Measurements from ENCODE around the gene MAMDC4.

MAMDC4 gene

DNA sequence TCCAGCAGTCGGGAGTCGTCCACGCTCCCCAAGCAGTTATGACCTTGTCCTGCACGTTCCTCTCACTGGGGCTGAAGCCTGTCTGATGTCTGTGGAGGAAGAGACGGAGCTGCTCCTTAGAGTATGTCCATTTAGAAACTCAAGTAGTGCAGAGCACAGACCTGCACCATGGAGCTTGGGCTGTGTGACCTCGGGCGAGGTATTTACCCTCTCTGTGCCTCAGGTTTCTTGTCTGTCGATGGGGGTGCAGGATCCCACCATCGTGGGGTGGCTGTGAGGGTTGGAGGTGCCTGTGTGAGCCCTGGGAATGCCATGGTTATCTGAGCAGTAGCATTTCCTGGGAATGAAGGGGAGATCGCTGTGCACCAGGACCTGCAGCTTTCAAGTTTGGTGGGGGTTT, 48.4 kb downstream of the MAMDC4 start:
- TF ChIP-seq ZNF384 (IDR thresholded peaks at IDR 0.05) (no peak), BHLHE40 (IDR thresholded peaks at IDR 0.05; ENCODE audit: borderline replicate concordance) (no peak), SUZ12 (IDR thresholded peaks at IDR 0.05) (no peak), LEF1 (IDR thresholded peaks at IDR 0.05; ENCODE audit: borderline replicate concordance) (no peak), HDGF (IDR thresholded peaks at IDR 0.05; ENCODE audit: borderline replicate concordance) (no peak), L3MBTL2 (conservative IDR thresholded peaks at IDR 0.05) (no peak), TARDBP (IDR thresholded peaks at IDR 0.05) (no peak), FOXM1 (IDR thresholded peaks at IDR 0.05; ENCODE audit: borderline replicate concordance) (no peak), NFRKB (IDR thresholded peaks at IDR 0.05) (no peak), CTBP1 (IDR thresholded peaks at IDR 0.05; ENCODE audit: borderline replicate concordance) (no peak), ELF4 (IDR thresholded peaks at IDR 0.05) (no peak), FOXK2 (IDR thresholded peaks at IDR 0.05) (no peak), FOXA1 (IDR thresholded peaks at IDR 0.05) (no peak), ARNT (IDR thresholded peaks at IDR 0.05) (no peak), SP1 (IDR thresholded peaks at IDR 0.05) (no peak)
- TF ChIP-seq, protein P1, sequence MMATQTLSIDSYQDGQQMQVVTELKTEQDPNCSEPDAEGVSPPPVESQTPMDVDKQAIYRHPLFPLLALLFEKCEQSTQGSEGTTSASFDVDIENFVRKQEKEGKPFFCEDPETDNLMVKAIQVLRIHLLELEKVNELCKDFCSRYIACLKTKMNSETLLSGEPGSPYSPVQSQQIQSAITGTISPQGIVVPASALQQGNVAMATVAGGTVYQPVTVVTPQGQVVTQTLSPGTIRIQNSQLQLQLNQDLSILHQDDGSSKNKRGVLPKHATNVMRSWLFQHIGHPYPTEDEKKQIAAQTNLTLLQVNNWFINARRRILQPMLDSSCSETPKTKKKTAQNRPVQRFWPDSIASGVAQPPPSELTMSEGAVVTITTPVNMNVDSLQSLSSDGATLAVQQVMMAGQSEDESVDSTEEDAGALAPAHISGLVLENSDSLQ (IDR thresholded peaks at IDR 0.05): no peak
- POLR2A ChIA-PET: no interaction called here
- DNase-seq (ENCODE audit: extremely low spot score): no peak
- CTCF ChIA-PET: no interaction called here

DNA sequence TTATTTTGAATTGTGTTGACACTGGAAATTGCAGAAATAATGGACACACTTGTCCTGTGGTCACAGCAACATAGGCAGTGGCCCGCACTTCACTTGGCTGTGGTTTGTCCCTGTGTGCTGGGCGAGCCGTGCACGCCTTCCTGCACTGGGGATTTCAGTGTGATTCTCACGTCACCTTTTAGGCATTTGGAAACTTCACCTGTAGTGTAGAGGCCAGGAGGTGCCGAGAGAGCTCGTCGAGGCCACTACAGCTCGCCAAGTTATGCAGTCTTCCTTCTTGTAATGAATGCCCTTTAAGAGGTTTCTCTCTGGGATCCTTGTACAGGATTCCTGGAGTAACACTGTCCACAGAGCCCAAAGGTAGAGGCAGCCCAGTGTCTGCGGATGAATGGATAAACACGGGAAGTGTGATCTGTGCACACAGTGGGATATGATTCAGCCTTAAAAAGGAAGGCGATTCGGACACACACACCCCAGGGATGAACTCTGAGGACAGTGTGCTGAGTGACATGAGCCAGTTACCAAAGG, 48.9 kb downstream of the MAMDC4 start:
- TF ChIP-seq, protein P1 (IDR thresholded peaks at IDR 0.05): no peak
- no peak for TF ChIP-seq SP1 (IDR thresholded peaks at IDR 0.05)
- ChIA-PET POLR2A (no interaction called here), CTCF (no interaction called here)
- no peak for DNase-seq (ENCODE audit: extremely low spot score)

DNA sequence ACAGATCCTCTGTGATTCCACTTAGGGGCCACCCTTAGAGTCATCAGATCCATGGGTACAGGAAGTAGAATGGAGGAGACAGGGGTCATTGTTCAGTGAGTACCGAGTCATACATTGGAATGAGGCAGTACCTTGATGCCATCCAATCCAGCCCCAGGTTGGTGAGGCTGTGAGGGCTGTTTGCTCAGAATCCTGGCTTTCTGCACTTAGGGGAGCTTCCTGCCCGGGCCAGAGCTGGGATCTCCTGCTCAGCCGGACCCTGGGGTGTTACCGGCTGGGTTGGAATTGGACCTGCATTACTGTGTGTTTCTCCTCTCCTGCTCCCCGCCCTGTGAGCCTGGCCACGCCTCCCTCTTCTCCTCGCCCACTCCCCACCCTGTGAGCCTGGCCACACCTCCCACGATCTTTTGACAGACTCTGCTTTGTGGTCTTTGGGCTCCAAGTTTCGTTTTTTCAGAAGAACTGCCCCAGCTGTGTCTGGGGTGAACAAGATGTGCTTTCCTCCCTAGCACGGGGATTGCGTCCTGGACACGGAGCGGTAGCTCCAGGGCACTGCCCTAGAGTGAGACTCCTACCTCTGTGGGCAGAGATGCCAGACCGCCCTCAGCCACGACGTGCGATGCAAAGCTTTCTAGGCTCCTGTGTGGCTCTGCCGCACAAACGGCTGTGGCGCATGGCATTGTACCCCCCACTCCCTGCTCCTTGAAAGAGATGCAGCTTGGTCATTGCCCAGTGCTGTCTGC, 49.5 kb downstream of the MAMDC4 start:
- ChIA-PET CTCF (no interaction called here), POLR2A (no interaction called here)
- DNase-seq (ENCODE audit: extremely low spot score): no peak
- TF ChIP-seq FOXK2 (IDR thresholded peaks at IDR 0.05) (no peak), ARNT (IDR thresholded peaks at IDR 0.05) (no peak), ELF4 (IDR thresholded peaks at IDR 0.05) (no peak), L3MBTL2 (conservative IDR thresholded peaks at IDR 0.05) (no peak), NFRKB (IDR thresholded peaks at IDR 0.05) (no peak), BHLHE40 (IDR thresholded peaks at IDR 0.05; ENCODE audit: borderline replicate concordance) (no peak)

DNA sequence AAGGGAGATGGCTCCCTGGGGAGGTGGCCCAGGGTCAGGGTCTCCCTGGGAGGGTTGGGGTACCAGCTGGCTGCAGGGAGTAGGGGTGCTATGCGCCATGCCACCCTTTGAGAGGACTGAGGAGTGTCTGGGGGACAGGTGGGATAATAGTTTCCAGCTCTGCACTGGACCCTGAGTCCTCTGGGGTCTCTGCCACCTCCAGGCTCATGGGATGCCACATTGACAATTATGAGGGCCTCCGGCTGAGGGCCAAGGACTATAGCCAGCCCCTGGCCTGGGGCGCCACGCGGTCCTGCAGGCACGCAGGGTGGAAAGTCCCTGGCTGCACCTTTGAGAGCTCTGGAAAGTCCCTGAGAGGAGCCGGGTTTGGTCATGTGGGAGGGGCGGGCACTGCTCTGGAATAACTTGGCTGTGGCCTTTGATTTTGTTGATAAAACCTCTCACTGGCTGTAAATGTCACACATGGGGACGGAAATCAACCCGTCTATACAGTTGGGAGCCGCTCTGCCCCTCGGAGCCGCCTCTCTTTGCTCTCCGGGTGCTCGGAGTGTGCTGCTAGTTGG, 50.2 kb downstream of the MAMDC4 start:
- POLR2A ChIA-PET: no interaction called here
- CTCF ChIA-PET: no interaction called here
- no peak for DNase-seq (ENCODE audit: extremely low spot score)
- TF ChIP-seq ELF4 (IDR thresholded peaks at IDR 0.05) (no peak), BHLHE40 (IDR thresholded peaks at IDR 0.05; ENCODE audit: borderline replicate concordance) (no peak), SP1 (IDR thresholded peaks at IDR 0.05) (no peak), FOXA1 (IDR thresholded peaks at IDR 0.05) (no peak), TARDBP (IDR thresholded peaks at IDR 0.05) (no peak), FOXK2 (IDR thresholded peaks at IDR 0.05) (no peak), NFRKB (IDR thresholded peaks at IDR 0.05) (no peak), L3MBTL2 (conservative IDR thresholded peaks at IDR 0.05) (no peak), ZNF384 (IDR thresholded peaks at IDR 0.05) (no peak), CTBP1 (IDR thresholded peaks at IDR 0.05; ENCODE audit: borderline replicate concordance) (no peak), SUZ12 (IDR thresholded peaks at IDR 0.05) (no peak), HDGF (IDR thresholded peaks at IDR 0.05; ENCODE audit: borderline replicate concordance) (no peak)
- TF ChIP-seq, protein P1 (IDR thresholded peaks at IDR 0.05): no peak

DNA sequence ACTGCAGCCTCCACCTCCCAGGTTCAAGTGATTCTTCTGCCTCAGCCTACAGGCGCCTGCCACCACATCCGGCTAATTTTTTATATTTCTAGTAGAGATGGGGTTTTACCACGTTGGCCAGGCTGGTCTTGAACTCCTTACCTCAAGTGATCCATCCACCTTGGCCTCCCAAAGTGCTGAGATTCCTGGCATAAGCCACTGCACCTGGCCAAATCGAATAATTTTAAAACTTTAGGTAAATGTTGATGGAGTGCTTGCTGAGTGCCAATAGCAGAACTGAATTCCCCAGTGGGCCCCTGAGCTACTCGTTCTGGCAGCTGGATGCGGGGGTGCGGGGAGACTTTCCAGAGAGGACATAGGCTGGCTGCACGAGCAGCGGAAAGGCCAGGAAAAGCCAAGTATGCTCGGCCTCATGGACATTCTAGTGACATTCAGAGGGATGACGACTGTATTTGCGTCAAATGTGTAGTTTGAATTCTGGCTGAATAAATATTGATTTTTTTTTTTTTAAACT, 51.0 kb downstream of the MAMDC4 start:
- DNase-seq (ENCODE audit: extremely low spot score): no peak
- POLR2A ChIA-PET: no interaction called here
- TF ChIP-seq BHLHE40 (IDR thresholded peaks at IDR 0.05; ENCODE audit: borderline replicate concordance): no peak
- no peak for TF ChIP-seq NFRKB (IDR thresholded peaks at IDR 0.05)
- TF ChIP-seq HDGF (IDR thresholded peaks at IDR 0.05; ENCODE audit: borderline replicate concordance): no peak
- TF ChIP-seq FOXA1 (IDR thresholded peaks at IDR 0.05): no peak
- no peak for TF ChIP-seq TARDBP (IDR thresholded peaks at IDR 0.05)
- no peak for TF ChIP-seq SP1 (IDR thresholded peaks at IDR 0.05)
- no peak for TF ChIP-seq SUZ12 (IDR thresholded peaks at IDR 0.05)
- TF ChIP-seq CTBP1 (IDR thresholded peaks at IDR 0.05; ENCODE audit: borderline replicate concordance): no peak
- no peak for TF ChIP-seq FOXM1 (IDR thresholded peaks at IDR 0.05; ENCODE audit: borderline replicate concordance)
- TF ChIP-seq ARNT (IDR thresholded peaks at IDR 0.05): no peak
- no peak for TF ChIP-seq LEF1 (IDR thresholded peaks at IDR 0.05; ENCODE audit: borderline replicate concordance)
- TF ChIP-seq, protein P1 (IDR thresholded peaks at IDR 0.05): no peak
- TF ChIP-seq L3MBTL2 (conservative IDR thresholded peaks at IDR 0.05): no peak
- no peak for TF ChIP-seq ELF4 (IDR thresholded peaks at IDR 0.05)
- TF ChIP-seq ZNF384 (IDR thresholded peaks at IDR 0.05): no peak
- TF ChIP-seq FOXK2 (IDR thresholded peaks at IDR 0.05): no peak
- CTCF ChIA-PET: no interaction called here
